Neutrophil (primary cell): ENCODE data around the gene LAMC1.

Experiments
- H3K27ac ChIP-seq: fragments of 200-600 bp; sonication (generic); 2 replicates; pipeline ENCODE4 v1.5.1; 2016; ENCODE audit warnings: mild to moderate bottlenecking, moderate library complexity
- H3K27me3 ChIP-seq: fragments of 200-600 bp; sonication (generic); 2 replicates; pipeline ENCODE4 v1.6.0; 2016; ENCODE audit warnings: mild to moderate bottlenecking
- H3K36me3 ChIP-seq: fragments of 200-600 bp; sonication (generic); 2 replicates; pipeline ENCODE4 v1.5.1; 2017
- H3K4me1 ChIP-seq, 2 experiments: fragments of 200-600 bp in 1 of 2; sonication (generic) in 1 of 2; 1 replicate in 1 of 2; 2 replicates in 1 of 2; pipeline versions ENCODE4 v1.5.1 to v1.6.1; 2013 to 2016; ENCODE audit warnings: low read depth in 1 of 2, low read length in 1 of 2, mild to moderate bottlenecking in 1 of 2, moderate library complexity in 1 of 2; ENCODE audit not compliant: control insufficient read depth in 1 of 2, insufficient read depth in 1 of 2
- H3K4me3 ChIP-seq, 2 experiments: fragments of 200-600 bp in 1 of 2; sonication (generic) in 1 of 2; 1 replicate in 1 of 2; 2 replicates in 1 of 2; pipeline ENCODE4 v1.5.1; 2013 to 2016; ENCODE audit warnings: low read depth in 1 of 2, low read length in 1 of 2, mild to moderate bottlenecking in 1 of 2, moderate library complexity in 1 of 2
- H3K9me3 ChIP-seq: fragments of 200-600 bp; sonication (generic); 2 replicates; pipeline ENCODE4 v1.5.1; 2016
- CTCF ChIP-seq: fragments of 200-600 bp; sonication (generic); IDR thresholded peaks from 2 replicates; pipeline ENCODE4 v1.5.1; 2016; ENCODE audit warnings: antibody characterized with exemption

The LAMC1 gene

GRCh38 chr1:182984621-182985020 lies 38.6 kb upstream of the LAMC1 start:
- Histone ChIP-seq H3K9me3 (no peaks in the 10 kb centered on the region), H3K4me3 (no peak overlapping the region), H3K36me3 (no peaks in the 10 kb centered on the region), H3K27me3 (peaks cover 4% of the 10 kb centered on the region), H3K4me1 (no peaks in the 10 kb centered on the region), H3K27ac (no peak overlapping the region)
- TF ChIP-seq CTCF = no peak

- Histone ChIP-seq H3K27me3 (peaks cover 13% of the 10 kb centered on the region), H3K4me1 (no peaks in the 10 kb centered on the region), H3K27ac (no peak overlapping the region), H3K9me3 (no peaks in the 10 kb centered on the region), H3K36me3 (no peaks in the 10 kb centered on the region), H3K4me3 (no peak overlapping the region)
- TF ChIP-seq CTCF = no peak
These were observed 37.3 kb upstream of the LAMC1 start for GRCh38 chr1:182985876-182986275.

GRCh38 chr1:182990413-182991144 lies 32.6 kb upstream of the LAMC1 start:
- no peaks in the 10 kb centered on the region for H3K9me3 ChIP-seq
- H3K27me3 ChIP-seq = peaks cover 17% of the 10 kb centered on the region
- H3K4me3 ChIP-seq = no peak overlapping the region
- no peaks in the 10 kb centered on the region for H3K36me3 ChIP-seq
- no peak overlapping the region for H3K27ac ChIP-seq
- no peaks in the 10 kb centered on the region for H3K4me1 ChIP-seq
- TF ChIP-seq CTCF = no peak

GRCh38 chr1:182993746-182994145 lies 29.5 kb upstream of the LAMC1 start:
- Histone ChIP-seq H3K4me1 (no peaks in the 10 kb centered on the region), H3K27me3 (peaks cover 20% of the 10 kb centered on the region), H3K4me3 (no peak overlapping the region), H3K27ac (no peak overlapping the region), H3K9me3 (no peaks in the 10 kb centered on the region), H3K36me3 (no peaks in the 10 kb centered on the region)
- no peak for TF ChIP-seq CTCF

- Histone ChIP-seq H3K4me1 (no peaks in the 10 kb centered on the region), H3K27me3 (peaks cover 25% of the 10 kb centered on the region), H3K27ac (no peak overlapping the region), H3K4me3 (no peak overlapping the region), H3K36me3 (no peaks in the 10 kb centered on the region), H3K9me3 (no peaks in the 10 kb centered on the region)
- no peak for TF ChIP-seq CTCF
These were observed 27.3 kb upstream of the LAMC1 start for GRCh38 chr1:182995894-182996293.
